GM12864 (cell line): ENCODE results near the gene PALD1.

Experiments
- DNase-seq: peaks from one replicate; pipeline ENCODE4 v3.0.0-alpha.2; 2011; ENCODE audit warnings: low read depth
- H3K4me3 ChIP-seq: 2 replicates; pipeline ENCODE4 v1.5.1; 2011; ENCODE audit warnings: mild to moderate bottlenecking, low read depth, low read length, control low read depth
- CTCF ChIP-seq: IDR thresholded peaks from 2 replicates; pipeline ENCODE4 v1.5.1; 2011; ENCODE audit warnings: low read depth, mild to moderate bottlenecking, moderate library complexity, low read length, control low read depth, inconsistent platforms; ENCODE audit errors: missing control alignments

The PALD1 gene

GRCh38 chr10:70465832-70466231 lies 12.7 kb upstream of the PALD1 start:
- no peak for TF ChIP-seq CTCF
- no peak overlapping the region for H3K4me3 ChIP-seq
- no peak for DNase-seq

- TF ChIP-seq CTCF = no peak
- no peak overlapping the region for H3K4me3 ChIP-seq
- DNase-seq = no peak
These were observed 11.6 kb upstream of the PALD1 start for GRCh38 chr10:70466951-70467350.

- TF ChIP-seq CTCF = no peak
- no peak overlapping the region for H3K4me3 ChIP-seq
- no peak for DNase-seq
These were observed 5.6 kb upstream of the PALD1 start for GRCh38 chr10:70472799-70473454.

GRCh38 chr10:70474780-70475179 lies 3.8 kb upstream of the PALD1 start:
- H3K4me3 ChIP-seq = no peak overlapping the region
- TF ChIP-seq CTCF = no peak
- no peak for DNase-seq

GRCh38 chr10:70475661-70476060 lies 2.9 kb upstream of the PALD1 start:
- TF ChIP-seq CTCF = no peak
- DNase-seq = no peak
- H3K4me3 ChIP-seq = no peak overlapping the region

- H3K4me3 ChIP-seq = no peak overlapping the region
- no peak for TF ChIP-seq CTCF
- no peak for DNase-seq
These were observed 2.1 kb upstream of the PALD1 start for GRCh38 chr10:70476249-70477035.
